Spleen (tissue), 11 donors: ENCODE results near the gene SERINC5. TPM values are rescaled to one million over a fixed set of nuclear protein-coding genes. Genes with fewer than 3 reads are reported as not detected.
A peak's percentile ranks its signal among the peaks of the same experiment; 100 is the strongest.

ENCODE experiments used
- DNase-seq: peaks from one replicate; pipeline ENCODE4 v3.0.0-alpha.2; 2020
- H3K27ac ChIP-seq, 8 donors: fragments of 200-600 bp; sonication (generic) in 7 of 8; 1 replicate in 4 of 8; 2 replicates in 4 of 8; pipeline versions ENCODE4 v1.5.0 to v1.8.0; 2016 to 2021; ENCODE audit warnings: inconsistent platforms in 4 of 8, mild to moderate bottlenecking in 4 of 8, moderate library complexity in 1 of 8
- H3K27me3 ChIP-seq, 7 donors: fragments of 200-600 bp; sonication (generic) in 6 of 7; replicated peaks in 1 of 7; 1 replicate in 4 of 7; 2 replicates in 3 of 7; pipeline versions ENCODE4 v1.5.0 to v1.8.0; 2016 to 2021; ENCODE audit warnings: inconsistent platforms in 3 of 7, mild to moderate bottlenecking in 1 of 7
- H3K36me3 ChIP-seq, 6 donors: fragments of 200-600 bp; sonication (generic) in 5 of 6; 1 replicate in 4 of 6; 2 replicates in 2 of 6; pipeline versions ENCODE4 v1.5.0 to v1.8.0; 2016 to 2021; ENCODE audit warnings: inconsistent platforms in 2 of 6
- H3K4me1 ChIP-seq, 6 donors: fragments of 200-600 bp; sonication (generic) in 5 of 6; 1 replicate in 3 of 6; 2 replicates in 3 of 6; pipeline versions ENCODE4 v1.5.0 to v1.8.0; 2016 to 2021; ENCODE audit warnings: inconsistent platforms in 3 of 6
- H3K4me3 ChIP-seq, 8 donors: fragments of 200-600 bp; sonication (generic) in 7 of 8; 1 replicate in 4 of 8; 2 replicates in 4 of 8; pipeline versions ENCODE4 v1.5.0 to v1.8.0; 2016 to 2021; ENCODE audit warnings: inconsistent platforms in 4 of 8, mild to moderate bottlenecking in 4 of 8, moderate library complexity in 2 of 8
- H3K9me3 ChIP-seq, 8 donors: fragments of 200-600 bp; sonication (generic) in 7 of 8; 1 replicate in 4 of 8; 2 replicates in 4 of 8; pipeline versions ENCODE4 v1.5.0 to v1.8.0; 2016 to 2021; ENCODE audit warnings: inconsistent platforms in 4 of 8
- POLR2A ChIP-seq, 3 donors: fragments of 450-650 bp; IDR thresholded peaks; one replicate each; pipeline ENCODE4 v1.5.1; 2017; ENCODE audit warnings: antibody characterized with exemption in 3 of 3, mild to moderate bottlenecking in 1 of 3
- POLR2AphosphoS5 ChIP-seq, 3 donors: sonication (generic); formaldehyde crosslinking; IDR thresholded peaks; one replicate each; pipeline ENCODE4 v1.5.1; 2017; ENCODE audit warnings: antibody characterized with exemption in 3 of 3
- WGBS, 5 donors: extraction: QIAGEN DNeasy Blood & Tissue Kit in 3 of 5; methylation state at CpG; one replicate each; pipeline versions ENCODE4 v1.1.5 to v1.1.7; 2013 to 2018; 5-methylcytosine and 5-hydroxymethylcytosine counted together
- intact Hi-C: fragments of 100-400 bp; cut with DNase I; formaldehyde crosslinking; loops from one replicate; pipeline ENCODE4 v1.15.0; 2023; ENCODE audit warnings: low total_unique reads
- polyA plus RNA-seq, 3 donors: library from polyadenylated mRNA; stranded (reverse); fragments of 200-250 nt; gene quantifications; one replicate each; pipeline ENCODE4 v1.2.1, GENCODE V29; 2013
- total RNA-seq, 7 donors: library from RNA; depleted of rRNA in 3 of 7; stranded (reverse); fragments of >200 nt in 3 of 7; fragmentation: NEBNext Ultra II Directional in 4 of 7; extraction: Animal tissue kit (Norgen Biotek cat#: 25700) in 4 of 7; gene quantifications; one replicate each; pipeline versions ENCODE4 v1.1.0 to v1.2.1, GENCODE V29; 2016 to 2021
- TF ChIP-seq, protein P1 (sequence below), 11 experiments: fragments of 200-600 bp in 7 of 11; fragments of 450-650 bp in 4 of 11; sonication (generic) in 4 of 11; IDR thresholded peaks in 8 of 11; conservative IDR thresholded peaks in 3 of 11; 1 replicate in 7 of 11; 2 replicates in 4 of 11; pipeline versions ENCODE4 v1.4.0 to v1.8.0; 2016 to 2021; ENCODE audit warnings: antibody characterized with exemption in 11 of 11, inconsistent platforms in 4 of 11, mild to moderate bottlenecking in 1 of 11
- donor health status: healthy with polysubstance abuse.
- donor health status: DM: no; HTN: no; CAD: no; lungs with moderate emphysema.
- donor health status: DM: no; HTN: no; CAD: no.
- donor health status: Bipolar disorder and iron deficiency.
- donor health status: healthy.
- donor health status: DM: no; HTN: no; CAD: no.
- donor health status: DM: yes; HTN: yes; CAD: no.

Gene SERINC5
- total and polyA plus RNA-seq, 10 donors, result 1.5 to 29.8 (median 21.2) TPM

- 58 to 89% (median 86%) methylated on average over 1 of the region's 1 CpG for whole genome bisulfite sequencing, 5 donors
- TF ChIP-seq, protein P1, sequence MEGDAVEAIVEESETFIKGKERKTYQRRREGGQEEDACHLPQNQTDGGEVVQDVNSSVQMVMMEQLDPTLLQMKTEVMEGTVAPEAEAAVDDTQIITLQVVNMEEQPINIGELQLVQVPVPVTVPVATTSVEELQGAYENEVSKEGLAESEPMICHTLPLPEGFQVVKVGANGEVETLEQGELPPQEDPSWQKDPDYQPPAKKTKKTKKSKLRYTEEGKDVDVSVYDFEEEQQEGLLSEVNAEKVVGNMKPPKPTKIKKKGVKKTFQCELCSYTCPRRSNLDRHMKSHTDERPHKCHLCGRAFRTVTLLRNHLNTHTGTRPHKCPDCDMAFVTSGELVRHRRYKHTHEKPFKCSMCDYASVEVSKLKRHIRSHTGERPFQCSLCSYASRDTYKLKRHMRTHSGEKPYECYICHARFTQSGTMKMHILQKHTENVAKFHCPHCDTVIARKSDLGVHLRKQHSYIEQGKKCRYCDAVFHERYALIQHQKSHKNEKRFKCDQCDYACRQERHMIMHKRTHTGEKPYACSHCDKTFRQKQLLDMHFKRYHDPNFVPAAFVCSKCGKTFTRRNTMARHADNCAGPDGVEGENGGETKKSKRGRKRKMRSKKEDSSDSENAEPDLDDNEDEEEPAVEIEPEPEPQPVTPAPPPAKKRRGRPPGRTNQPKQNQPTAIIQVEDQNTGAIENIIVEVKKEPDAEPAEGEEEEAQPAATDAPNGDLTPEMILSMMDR (IDR thresholded peaks at IDR 0.05 in 8 of 11, conservative IDR thresholded peaks at IDR 0.05 in 3 of 11), result no peak
- no peak for TF ChIP-seq POLR2A (IDR thresholded peaks at IDR 0.05)
- TF ChIP-seq POLR2AphosphoS5 (IDR thresholded peaks at IDR 0.05), result no peak
- H3K9me3 ChIP-seq, result no peaks in the 10 kb centered on the region
- no peaks in the 10 kb centered on the region for H3K36me3 ChIP-seq
- peaks cover 13 to 98% (median 47%) of the 10 kb centered on the region in 6 donors for H3K4me1 ChIP-seq
- H3K27ac ChIP-seq, result no peak overlapping the region
- intact Hi-C loops, result no loop called here
- H3K27me3 ChIP-seq, result no peaks in the 10 kb centered on the region
- no peak overlapping the region for H3K4me3 ChIP-seq
- no peak for DNase-seq
Measured at GRCh38 chr5:80249901-80250300, 5.9 kb downstream of the SERINC5 start.

DNA sequence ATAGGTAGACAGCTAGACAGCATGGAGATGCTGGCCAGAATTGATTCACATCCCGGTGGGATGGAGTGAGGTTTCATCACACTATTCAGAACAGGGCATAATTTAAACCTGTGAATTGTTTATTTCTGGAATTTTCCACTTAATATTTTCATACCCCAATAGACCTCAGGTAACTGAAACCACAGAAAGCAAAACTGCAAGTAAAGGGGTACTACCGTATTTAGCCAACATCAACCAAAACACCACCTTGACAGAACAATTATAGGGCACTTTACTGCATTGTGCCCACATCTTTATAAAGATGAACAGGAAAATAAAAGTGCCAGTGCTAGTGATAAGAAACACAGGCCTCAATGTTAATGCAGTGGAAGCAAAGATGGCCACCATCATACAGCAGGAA lies 7.5 kb downstream of the SERINC5 start:
- Histone ChIP-seq H3K4me3 (no peak overlapping the region), H3K36me3 (no peaks in the 10 kb centered on the region), H3K4me1 (peaks cover 7 to 84% (median 33%) of the 10 kb centered on the region in 6 donors), H3K27ac (peak overlapping the region in 2 of 8 donors; percentile 13 to 34), H3K9me3 (peaks cover 0 to 5% (median 1%) of the 10 kb centered on the region in 8 donors), H3K27me3 (no peaks in the 10 kb centered on the region)
- TF ChIP-seq, protein P1 (IDR thresholded peaks at IDR 0.05 in 8 of 11, conservative IDR thresholded peaks at IDR 0.05 in 3 of 11), result no peak
- TF ChIP-seq POLR2AphosphoS5 (IDR thresholded peaks at IDR 0.05) (no peak), POLR2A (IDR thresholded peaks at IDR 0.05) (no peak)
- 64 to 88% (median 73%) methylated on average over 2 of the region's 2 CpGs for WGBS, 5 donors
- intact Hi-C loops, result no loop called here
- DNase-seq, result no peak

DNA sequence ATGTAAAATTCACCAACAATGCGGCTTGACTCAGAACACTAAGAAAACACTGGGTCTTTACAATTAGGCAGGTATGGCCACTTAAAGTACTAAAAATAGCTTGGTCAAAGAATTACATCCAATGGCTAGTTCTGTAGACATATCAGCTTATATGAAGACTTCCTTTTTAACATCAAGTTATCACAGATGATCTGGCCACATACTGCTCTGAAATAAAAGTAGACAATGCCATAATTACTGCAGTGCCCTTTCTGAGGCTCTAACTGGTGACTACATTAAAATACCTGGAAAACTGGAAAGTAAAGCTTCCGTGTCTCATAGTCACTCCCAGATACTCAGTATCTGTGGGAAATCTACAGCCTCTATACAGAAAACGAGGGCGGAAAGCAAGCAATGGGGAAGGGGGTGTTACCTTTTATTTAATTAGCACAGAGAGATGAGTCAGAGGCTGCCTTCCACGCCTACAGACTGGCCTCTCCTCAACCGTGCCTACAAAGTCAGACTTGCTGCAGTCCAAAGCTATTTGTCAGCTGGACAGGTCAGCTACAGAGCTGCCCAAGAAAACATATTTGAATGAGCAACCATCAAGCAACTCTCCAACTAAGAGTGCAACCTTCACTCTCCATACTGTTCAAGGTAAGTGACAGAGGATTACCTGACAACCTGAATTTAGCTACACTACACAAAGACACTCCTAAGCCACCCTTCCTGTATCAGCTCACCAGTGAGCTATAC lies 8.7 kb downstream of the SERINC5 start:
- Histone ChIP-seq H3K4me3 (no peak overlapping the region), H3K27me3 (no peaks in the 10 kb centered on the region), H3K9me3 (peaks cover 5 to 17% (median 12%) of the 10 kb centered on the region in 8 donors), H3K27ac (peak overlapping the region in 6 of 8 donors; percentile 10 to 36 (median 31)), H3K36me3 (peaks cover 0 to 10% (median under 1%) of the 10 kb centered on the region in 6 donors), H3K4me1 (peaks cover 7 to 74% (median 25%) of the 10 kb centered on the region in 6 donors)
- no peak for TF ChIP-seq POLR2A (IDR thresholded peaks at IDR 0.05)
- TF ChIP-seq POLR2AphosphoS5 (IDR thresholded peaks at IDR 0.05), result no peak
- intact Hi-C loops, result no loop called here
- WGBS, 5 donors, result 34 to 51% (median 47%) methylated on average over 6 of the region's 6 CpGs
- no peak for DNase-seq

- DNase-seq, result no peak
- Histone ChIP-seq H3K9me3 (peaks cover 5 to 26% (median 22%) of the 10 kb centered on the region in 8 donors), H3K27me3 (no peaks in the 10 kb centered on the region), H3K4me1 (peaks cover 7 to 68% (median 24%) of the 10 kb centered on the region in 6 donors), H3K36me3 (peaks cover 0 to 20% (median 5%) of the 10 kb centered on the region in 6 donors), H3K27ac (peak overlapping the region in 4 of 8 donors; percentile 13 to 36 (median 31)), H3K4me3 (no peak overlapping the region)
- TF ChIP-seq POLR2AphosphoS5 (IDR thresholded peaks at IDR 0.05), result no peak
- TF ChIP-seq POLR2A (IDR thresholded peaks at IDR 0.05), result no peak
- TF ChIP-seq, protein P1 (IDR thresholded peaks at IDR 0.05 in 8 of 11, conservative IDR thresholded peaks at IDR 0.05 in 3 of 11), result no peak
- 39 to 53% (median 45%) methylated on average over 2 of the region's 2 CpGs for WGBS, 5 donors
- intact Hi-C loops, result no loop called here
Measured at GRCh38 chr5:80246001-80246758, 9.7 kb downstream of the SERINC5 start.
